Measurements from ENCODE around the gene SERPINB3.
"Not testable (repeated sequence)": the region's sequence is repeated elsewhere in the genome, so short reads cannot be mapped to it uniquely, and the experiment has no call there.

SERPINB3 gene

GRCh38 chr18:63661750-63662149, at the start of gene SERPINB3:
TSS of gene SERPINB3 (minus strand) at chr18:63661893. CDS start at chr18:63661216, 677 bp downstream.
- DNase-seq, result not testable (repeated sequence)

- no peak for DNase-seq
Observed at GRCh38 chr18:63708650-63709049, 47.0 kb upstream of the SERPINB3 start.

GRCh38 chr18:63707816-63708215, 46.1 kb upstream of the SERPINB3 start:
- DNase-seq, result no peak

GRCh38 chr18:63705401-63705800, 43.7 kb upstream of the SERPINB3 start:
- no peak for DNase-seq

GRCh38 chr18:63702660-63703059, 41.0 kb upstream of the SERPINB3 start, which contains the start of gene SERPINB11:
TSS of gene SERPINB11 (plus strand) at chr18:63702960. CDS start at chr18:63710194, 7,234 bp downstream.
- DNase-seq, result no peak

GRCh38 chr18:63701952-63702351, 40.3 kb upstream of the SERPINB3 start:
- DNase-seq, result no peak

GRCh38 chr18:63700501-63700900, 38.8 kb upstream of the SERPINB3 start:
- DNase-seq, result no peak

- no peak for DNase-seq
Observed at GRCh38 chr18:63697097-63697660, 35.5 kb upstream of the SERPINB3 start.

- no peak for DNase-seq
Observed at GRCh38 chr18:63689064-63689463, 27.4 kb upstream of the SERPINB3 start.

GRCh38 chr18:63686871-63687270, 25.2 kb upstream of the SERPINB3 start:
- DNase-seq, result no peak

- DNase-seq, result no peak
Observed at GRCh38 chr18:63684718-63685117, 23.0 kb upstream of the SERPINB3 start.

GRCh38 chr18:63683890-63684289, 22.2 kb upstream of the SERPINB3 start:
- DNase-seq, result no peak

- DNase-seq, result no peak
Observed at GRCh38 chr18:63683152-63683551, 21.5 kb upstream of the SERPINB3 start.

- DNase-seq, result no peak
Observed at GRCh38 chr18:63681449-63682340, 20.0 kb upstream of the SERPINB3 start.

GRCh38 chr18:63679820-63680606, 18.3 kb upstream of the SERPINB3 start:
- DNase-seq, result no peak

- DNase-seq, result no peak
Observed at GRCh38 chr18:63677500-63678225, 16.0 kb upstream of the SERPINB3 start.

- no peak for DNase-seq
Observed at GRCh38 chr18:63676526-63677323, 15.0 kb upstream of the SERPINB3 start.

GRCh38 chr18:63664571-63664970, 2.9 kb upstream of the SERPINB3 start:
- no peak for DNase-seq

- not testable (repeated sequence) for DNase-seq
Observed at GRCh38 chr18:63658920-63659319, 2.8 kb downstream of the SERPINB3 start.

- DNase-seq, result not testable (repeated sequence)
Observed at GRCh38 chr18:63650271-63650670, 11.4 kb downstream of the SERPINB3 start.

- DNase-seq, result no peak
Observed at GRCh38 chr18:63648241-63648640, 13.5 kb downstream of the SERPINB3 start.

- no peak for DNase-seq
Observed at GRCh38 chr18:63646936-63647335, 14.8 kb downstream of the SERPINB3 start.
